Heart left ventricle (tissue), 16 donors: Measurements from ENCODE around the gene B4GALT1. TPM values are rescaled to one million over a fixed set of nuclear protein-coding genes. Genes with fewer than 3 reads are reported as not detected.
"Not testable (repeated sequence)": the region's sequence is repeated elsewhere in the genome, so short reads cannot be mapped to it uniquely, and the experiment has no call there.

Experiments
- ATAC-seq, 4 donors: fragments of 200-7000 bp; cut with Tn5 transposase; one replicate each; pipeline ENCODE4 v1.9.1; 2020 to 2022; ENCODE audit warnings: moderate library complexity in 4 of 4, mild to moderate bottlenecking in 3 of 4, moderate number of reproducible peaks in 1 of 4
- DNase-seq, 5 donors: peaks; one replicate each; pipeline ENCODE4 v3.0.0-alpha.2; 2020
- H3K27ac ChIP-seq, 12 donors: fragments of 200-600 bp; sonication (generic) in 4 of 12; one replicate each; pipeline versions ENCODE4 v1.5.0 to v1.8.0; 2016 to 2022; ENCODE audit warnings: mild to moderate bottlenecking in 2 of 12
- H3K27me3 ChIP-seq, 9 donors: fragments of 200-600 bp; sonication (generic) in 2 of 9; one replicate each; pipeline versions ENCODE4 v1.5.1 to v1.8.0; 2016 to 2022; ENCODE audit warnings: mild to moderate bottlenecking in 3 of 9
- H3K36me3 ChIP-seq, 9 donors: fragments of 200-600 bp; sonication (generic) in 2 of 9; one replicate each; pipeline versions ENCODE4 v1.5.0 to v1.8.0; 2018 to 2022; ENCODE audit warnings: mild to moderate bottlenecking in 2 of 9
- H3K4me1 ChIP-seq, 12 donors: fragments of 200-600 bp; sonication (generic) in 4 of 12; one replicate each; pipeline versions ENCODE4 v1.5.0 to v1.8.0; 2016 to 2022; ENCODE audit warnings: mild to moderate bottlenecking in 3 of 12
- H3K4me3 ChIP-seq, 12 donors: fragments of 200-600 bp; sonication (generic) in 4 of 12; one replicate each; pipeline versions ENCODE4 v1.5.0 to v1.8.0; 2017 to 2022; ENCODE audit warnings: mild to moderate bottlenecking in 9 of 12, moderate library complexity in 4 of 12
- H3K9me3 ChIP-seq, 12 donors: fragments of 200-600 bp; sonication (generic) in 4 of 12; one replicate each; pipeline versions ENCODE4 v1.5.0 to v1.8.0; 2016 to 2022; ENCODE audit warnings: mild to moderate bottlenecking in 1 of 12
- CTCF ChIP-seq, 12 donors: fragments of 200-600 bp; sonication (generic) in 4 of 12; IDR thresholded peaks; one replicate each; pipeline versions ENCODE4 v1.5.0 to v1.8.0; 2018 to 2022; ENCODE audit warnings: antibody characterized with exemption in 12 of 12, mild to moderate bottlenecking in 5 of 12
- POLR2A ChIP-seq, 2 donors: fragments of 450-650 bp; IDR thresholded peaks; one replicate each; pipeline ENCODE4 v1.6.1; 2017; ENCODE audit warnings: antibody characterized with exemption in 2 of 2, mild to moderate bottlenecking in 2 of 2, moderate library complexity in 2 of 2
- WGBS, 4 donors: extraction: QIAGEN DNeasy Blood & Tissue Kit in 2 of 4; methylation state at CpG; one replicate each; pipeline versions ENCODE4 v1.1.5 to v1.1.7; 2013 to 2018; 5-methylcytosine and 5-hydroxymethylcytosine counted together
- intact Hi-C, 10 donors: fragments of 100-400 bp; cut with DNase I; formaldehyde crosslinking; loops; one replicate each; pipeline versions ENCODE4 v1.11.1 to v1.14.2; 2022
- polyA plus RNA-seq, 2 donors: library from polyadenylated mRNA; stranded (reverse); fragments of 200-250 nt; gene quantifications; one replicate each; pipeline ENCODE4 v1.2.3, GENCODE V29; 2013
- total RNA-seq, 9 donors: library from RNA; depleted of rRNA in 2 of 9; stranded (reverse); fragments of >200 nt in 2 of 9; fragmentation: NEBNext Ultra II Directional in 3 of 9; extraction: Animal tissue kit (Norgen Biotek cat#: 25700) in 3 of 9; gene quantifications; one replicate each; pipeline versions ENCODE4 v1.1.0 to v1.2.4, GENCODE V29; 2016 to 2023
- donor health status: ischemic (EF 13 %, LVEDD 7.1; RV severe dilation, severe dysfunction).
- donor health status: healthy with polysubstance abuse.
- donor health status: DM: no; HTN: yes; CAD: no.
- donor health status: DM: no; HTN: no; CAD: no.
- donor health status: ischemic (EF 25% LVEDD 6.9; RV normal size, moderate dysfunction).
- donor health status: ischemic (EF 25% LVEDD 5.7; RV mildly dilated, moderate dysfunction).
- donor health status: healthy.
- donor health status: DM: yes; HTN: yes; CAD: no.
- donor health status: ischemic (EF 35%, LVEDD 5.7; RV mildly dilated, moderate dysfunction).
- donor health status: nonischemic (EF 11% LVEDD 7.7; RV severe dilation, severe dysfunction).
- donor health status: DM: yes; HTN: yes; CAD: no.
- donor health status: PGD.
- donor health status: ischemic (EF 29% LVEDD 5.4; RV normal size, mild dysfunction).
- donor health status: nonischemic (EF 23%, LVEDD 6.1; RV moderate dilation, normal function).

The B4GALT1 gene
- total and polyA plus RNA-seq, 11 donors, result 10.6 to 73.3 (median 38.4) TPM

- DNase-seq (peak; percentile 63 to 81 (median 68)), ATAC-seq (peak; percentile 10 to 49 (median 39))
- Histone ChIP-seq H3K27me3 (no peaks in the 10 kb centered on the region), H3K4me3 (peak overlapping the region in 6 of 12 donors; percentile 4 to 22 (median 14)), H3K27ac (peak overlapping the region; percentile 96 to 100 (median 99)), H3K9me3 (no peaks in the 10 kb centered on the region), H3K4me1 (peaks cover 41 to 98% (median 88%) of the 10 kb centered on the region in 12 donors), H3K36me3 (no peaks in the 10 kb centered on the region)
- 30 to 36% (median 32%) methylated on average over 6 of the region's 6 CpGs for WGBS, 4 donors
- TF ChIP-seq CTCF (IDR thresholded peaks at IDR 0.05), result no peak
- no peak for TF ChIP-seq POLR2A (IDR thresholded peaks at IDR 0.05)
- intact Hi-C loops, result loop anchor here in 5 of 10 donors (2.0 to 10.0 kb wide), 3 partner anchors 18 to 56 kb away; no protein-coding TSS in a partner anchor
Observed at GRCh38 chr9:33161011-33161588, 6.0 kb downstream of the B4GALT1 start.

GRCh38 chr9:33160446-33160845, 6.7 kb downstream of the B4GALT1 start:
- not testable (repeated sequence) for ATAC-seq, H3K27me3 ChIP-seq, H3K36me3 ChIP-seq, DNase-seq, H3K9me3 ChIP-seq
- 76 to 84% (median 78%) methylated on average over 9 of the region's 9 CpGs for WGBS, 4 donors
- peak overlapping the region in 2 of 12 donors; percentile 9 to 33 for H3K4me3 ChIP-seq
- intact Hi-C loops, result loop anchor here in 5 of 10 donors (2.0 to 10.0 kb wide), 3 partner anchors 18 to 56 kb away; no protein-coding TSS in a partner anchor
- H3K4me1 ChIP-seq, result peaks cover 42 to 100% (median 92%) of the 10 kb centered on the region in 12 donors
- H3K27ac ChIP-seq, result peak overlapping the region; percentile 96 to 100 (median 99)

- no peaks in the 10 kb centered on the region for H3K36me3 ChIP-seq
- intact Hi-C loops, result loop anchor here in 6 of 10 donors (2.0 to 10.0 kb wide), 5 partner anchors 17 to 79 kb away; no protein-coding TSS in a partner anchor
- peak in 3 of 4 donors; percentile 2 to 35 (median 2) for ATAC-seq
- H3K27ac ChIP-seq, result peak overlapping the region; percentile 96 to 100 (median 99)
- TF ChIP-seq CTCF (IDR thresholded peaks at IDR 0.05) (no peak), POLR2A (IDR thresholded peaks at IDR 0.05) (no peak)
- H3K4me3 ChIP-seq, result peak overlapping the region in 8 of 12 donors; percentile 4 to 33 (median 16)
- peaks cover 49 to 100% (median 93%) of the 10 kb centered on the region in 12 donors for H3K4me1 ChIP-seq
- 0 to 16% (median 9%) methylated on average over 1 of the region's 1 CpG for WGBS, 4 donors
- DNase-seq, result peak; percentile 55 to 72 (median 64)
- no peaks in the 10 kb centered on the region for H3K9me3 ChIP-seq
- no peaks in the 10 kb centered on the region for H3K27me3 ChIP-seq
Observed at GRCh38 chr9:33159777-33160127, 7.4 kb downstream of the B4GALT1 start.

- intact Hi-C loops, result loop anchor here in 2 of 10 donors (2.0 kb wide), 2 partner anchors 18 to 78 kb away; no protein-coding TSS in a partner anchor
- WGBS, 4 donors, result 16 to 27% (median 19%) methylated on average over 9 of the region's 9 CpGs
Observed at GRCh38 chr9:33158843-33159776, 8.0 kb downstream of the B4GALT1 start.

More at GRCh38 chr9:33158843-33159776, 8.0 kb downstream of the B4GALT1 start:
- Histone ChIP-seq H3K27me3 (no peaks in the 10 kb centered on the region), H3K36me3 (no peaks in the 10 kb centered on the region), H3K4me3 (peak overlapping the region in 7 of 12 donors; percentile 4 to 33 (median 17)), H3K27ac (peak overlapping the region; percentile 96 to 100 (median 99)), H3K9me3 (no peaks in the 10 kb centered on the region), H3K4me1 (peaks cover 49 to 100% (median 95%) of the 10 kb centered on the region in 12 donors)
- TF ChIP-seq POLR2A (IDR thresholded peaks at IDR 0.05) (no peak), CTCF (IDR thresholded peaks at IDR 0.05) (no peak)
- ATAC-seq (peak; percentile 68 to 88 (median 74)), DNase-seq (peak; percentile 85 to 91 (median 90))
